GM18508 (cell line): ENCODE results near the gene ORC2.

Source experiments
- ATAC-seq: cut with Tn5 transposase; IDR thresholded peaks from one replicate; pipeline ENCODE4 v1.9.1; 2021; ENCODE audit warnings: moderate number of reproducible peaks; ENCODE audit not compliant: insufficient read depth, unreplicated experiment

The ORC2 gene

DNA sequence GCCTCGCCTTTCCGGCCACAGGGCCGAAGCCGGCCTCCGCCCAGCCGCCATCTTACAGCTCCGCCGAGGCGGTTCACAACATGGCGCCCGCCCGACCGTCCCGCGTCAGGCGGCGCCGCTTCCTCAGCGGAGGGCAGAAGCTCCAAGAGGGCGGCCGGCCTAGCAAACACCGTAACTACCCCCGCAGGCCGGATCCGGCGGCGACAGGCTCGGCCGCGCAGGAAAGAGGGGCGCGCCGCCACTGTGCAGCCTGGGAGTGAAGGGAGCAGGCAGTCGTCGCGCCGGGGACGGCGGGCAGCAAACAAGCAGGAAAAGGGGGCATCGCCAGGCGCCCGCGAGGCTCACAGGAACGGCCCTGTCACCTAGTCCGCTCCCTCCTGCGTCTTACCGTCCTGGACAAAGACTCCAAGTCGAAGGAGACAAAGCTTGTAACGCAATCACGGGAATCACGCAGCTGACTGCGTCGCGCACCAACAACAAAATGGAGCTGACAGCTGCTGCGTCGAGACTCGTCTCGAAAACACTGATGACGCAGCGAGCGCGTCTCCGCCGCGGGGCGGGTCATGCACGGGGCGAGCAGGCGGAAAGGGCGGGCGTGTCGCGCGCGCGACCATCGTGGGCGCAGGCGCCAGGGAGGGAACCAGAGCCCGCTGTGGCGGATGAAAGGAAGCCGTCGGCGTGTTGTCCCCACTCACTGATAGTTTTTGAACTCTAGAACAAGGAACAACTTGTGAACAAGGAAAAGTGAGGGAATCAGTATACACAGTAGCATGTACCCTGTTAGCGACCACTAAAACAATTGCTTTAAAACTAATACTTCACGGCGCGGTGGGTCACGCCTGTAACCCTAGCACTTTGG, 99.1 kb downstream of the ORC2 start, which contains the start of gene CLK1:
Gene CLK1 (minus strand): TSS at position 483 of the 859 bp plus-strand sequence. CDS start 2,796 bp downstream, outside the sequence.
- peak; percentile 47 for ATAC-seq

GRCh38 chr2:200863782-200864175, 99.7 kb downstream of the ORC2 start:
- ATAC-seq, result peak; percentile 5

DNA sequence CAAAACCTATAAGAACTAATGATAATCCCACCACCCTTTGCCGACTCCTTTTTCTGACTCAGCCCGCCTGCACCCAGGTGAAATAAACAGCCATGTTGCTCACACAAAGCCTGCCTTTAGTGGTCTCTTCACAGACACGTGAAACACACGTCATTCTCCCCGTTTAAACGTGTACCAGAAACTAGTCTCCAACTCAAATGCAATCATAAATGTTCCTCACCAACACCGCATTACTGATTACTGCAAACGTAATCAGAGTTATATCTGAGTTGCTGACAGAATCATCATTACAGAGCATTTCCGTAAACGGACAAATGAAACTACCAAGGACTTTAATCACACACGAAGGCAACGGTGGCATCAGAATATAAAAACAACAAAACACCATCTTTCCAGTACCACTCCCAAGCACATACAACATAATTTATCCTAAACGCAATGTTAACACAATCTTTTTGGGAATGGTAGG, 100.9 kb downstream of the ORC2 start:
- ATAC-seq, result no peak

GRCh38 chr2:200861617-200862155, 101.8 kb downstream of the ORC2 start:
- no peak for ATAC-seq

DNA sequence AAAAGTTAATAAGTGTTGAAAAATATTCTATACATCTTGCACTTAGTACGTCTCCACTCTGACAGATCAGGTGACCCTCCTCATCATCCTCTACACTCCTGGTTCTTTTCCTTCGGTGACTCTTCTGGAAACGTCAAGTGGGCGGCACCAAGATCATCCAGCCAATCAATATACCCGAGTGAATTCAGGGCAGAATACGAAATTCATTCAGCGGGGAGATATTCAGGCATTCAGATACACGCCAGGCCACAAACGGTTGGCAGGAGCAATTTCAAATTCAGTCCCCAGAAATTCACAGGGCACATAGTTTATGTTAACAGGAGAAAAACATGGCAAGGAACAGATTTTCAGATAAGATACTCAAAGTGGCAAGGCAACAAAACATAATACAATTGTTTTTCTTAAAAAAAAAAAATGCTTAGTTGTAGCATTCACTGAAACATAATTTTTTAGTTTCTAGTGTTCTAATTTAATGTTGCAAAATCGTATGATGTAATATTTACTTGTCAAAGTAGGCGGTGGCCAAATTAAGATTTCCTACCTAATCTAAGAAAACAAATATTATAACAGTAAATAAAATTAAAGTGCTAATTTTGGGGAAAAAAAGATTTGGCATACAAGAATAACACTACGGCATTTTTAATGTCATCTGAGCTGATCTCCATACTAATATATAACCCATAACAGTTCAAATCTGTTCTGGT, 103.2 kb downstream of the ORC2 start:
- ATAC-seq, result no peak
